GM13976 (cell line): ENCODE results near the gene FLVCR1.
"Not testable (repeated sequence)": the region's sequence is repeated elsewhere in the genome, so short reads cannot be mapped to it uniquely, and the experiment has no call there.

Source experiments
- DNase-seq: peaks from one replicate; pipeline ENCODE4 v3.0.0; 2012; ENCODE audit warnings: low spot score
- in situ Hi-C: fragments of 300-500 bp; cut with MboI; formaldehyde crosslinking; loops from one replicate; pipeline ENCODE4 v1.12.0; 2022; ENCODE audit warnings: low sequenced_read_pairs, mixed read lengths, inconsistent platforms; ENCODE audit not compliant: unreplicated experiment
- TF ChIP-seq, protein P1 (sequence below): IDR thresholded peaks from 2 replicates; pipeline ENCODE4 v1.5.1; 2012; ENCODE audit warnings: borderline replicate concordance, mild to moderate bottlenecking; ENCODE audit not compliant: insufficient read depth; ENCODE audit errors: extremely low read depth, missing control alignments, control extremely low read depth

FLVCR1 gene

DNA sequence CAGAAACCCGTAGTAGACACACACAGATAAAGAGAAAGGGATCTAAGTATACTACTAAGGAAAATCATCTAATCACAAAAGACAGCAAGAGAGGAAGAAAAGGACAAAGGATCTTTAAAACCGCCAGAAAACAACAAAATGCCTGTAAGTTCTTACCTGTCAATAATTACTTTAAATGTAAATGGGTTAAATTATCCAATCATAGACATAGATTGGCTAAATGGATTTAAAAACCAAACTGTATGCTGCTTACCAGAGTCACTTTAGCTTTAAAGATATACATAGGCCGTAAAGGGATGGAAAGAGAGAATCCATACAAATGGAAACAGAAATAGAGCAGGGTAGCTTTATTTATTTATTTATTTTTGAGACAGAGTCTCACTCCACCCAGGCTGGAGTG, 44.0 kb downstream of the FLVCR1 start:
- DNase-seq, result no peak
- in situ Hi-C loops, result no loop called here

DNA sequence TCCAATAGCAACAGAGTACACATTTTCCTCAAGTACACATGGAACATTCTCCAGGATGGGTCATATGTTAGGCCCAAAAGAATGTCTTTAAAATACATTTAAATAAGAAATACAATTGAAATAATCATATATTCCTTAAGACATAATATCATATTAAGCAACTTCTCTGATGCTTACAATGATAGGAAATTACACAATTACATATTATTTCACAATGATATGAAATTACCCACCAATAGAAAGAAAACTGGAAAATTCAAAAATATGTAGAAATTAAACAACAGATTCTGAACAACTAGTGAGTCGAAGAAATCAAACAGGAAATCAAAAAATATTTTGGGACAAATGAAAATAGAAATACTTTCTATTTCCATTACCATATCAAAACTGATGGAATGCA, 45.6 kb downstream of the FLVCR1 start:
- in situ Hi-C loops, result no loop called here
- TF ChIP-seq, protein P1, sequence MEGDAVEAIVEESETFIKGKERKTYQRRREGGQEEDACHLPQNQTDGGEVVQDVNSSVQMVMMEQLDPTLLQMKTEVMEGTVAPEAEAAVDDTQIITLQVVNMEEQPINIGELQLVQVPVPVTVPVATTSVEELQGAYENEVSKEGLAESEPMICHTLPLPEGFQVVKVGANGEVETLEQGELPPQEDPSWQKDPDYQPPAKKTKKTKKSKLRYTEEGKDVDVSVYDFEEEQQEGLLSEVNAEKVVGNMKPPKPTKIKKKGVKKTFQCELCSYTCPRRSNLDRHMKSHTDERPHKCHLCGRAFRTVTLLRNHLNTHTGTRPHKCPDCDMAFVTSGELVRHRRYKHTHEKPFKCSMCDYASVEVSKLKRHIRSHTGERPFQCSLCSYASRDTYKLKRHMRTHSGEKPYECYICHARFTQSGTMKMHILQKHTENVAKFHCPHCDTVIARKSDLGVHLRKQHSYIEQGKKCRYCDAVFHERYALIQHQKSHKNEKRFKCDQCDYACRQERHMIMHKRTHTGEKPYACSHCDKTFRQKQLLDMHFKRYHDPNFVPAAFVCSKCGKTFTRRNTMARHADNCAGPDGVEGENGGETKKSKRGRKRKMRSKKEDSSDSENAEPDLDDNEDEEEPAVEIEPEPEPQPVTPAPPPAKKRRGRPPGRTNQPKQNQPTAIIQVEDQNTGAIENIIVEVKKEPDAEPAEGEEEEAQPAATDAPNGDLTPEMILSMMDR, result no peak
- no peak for DNase-seq

More for the DNA sequence above, 44.0 kb downstream of the FLVCR1 start:
- TF ChIP-seq, protein P1, result no peak

DNA sequence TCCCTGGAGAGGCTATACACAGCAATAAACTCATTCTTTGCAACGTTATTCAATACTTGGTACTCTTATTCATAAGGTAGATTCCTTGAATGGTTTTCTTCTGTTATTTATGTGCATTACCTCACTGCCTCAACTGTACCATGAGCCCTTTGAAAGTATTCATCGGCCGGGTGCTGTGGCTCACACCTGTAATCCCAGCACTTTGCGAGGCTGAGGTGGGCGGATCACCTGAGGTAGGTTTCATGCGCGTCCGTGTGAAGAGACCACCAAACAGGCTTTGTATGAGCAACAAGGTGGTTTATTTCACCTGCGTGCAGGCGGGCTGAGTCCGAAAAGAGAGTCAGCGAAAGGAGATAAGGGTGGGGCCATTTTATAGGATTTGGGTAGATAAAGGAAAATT, 50.0 kb downstream of the FLVCR1 start:
- in situ Hi-C loops, DNase-seq: not testable (repeated sequence)

DNA sequence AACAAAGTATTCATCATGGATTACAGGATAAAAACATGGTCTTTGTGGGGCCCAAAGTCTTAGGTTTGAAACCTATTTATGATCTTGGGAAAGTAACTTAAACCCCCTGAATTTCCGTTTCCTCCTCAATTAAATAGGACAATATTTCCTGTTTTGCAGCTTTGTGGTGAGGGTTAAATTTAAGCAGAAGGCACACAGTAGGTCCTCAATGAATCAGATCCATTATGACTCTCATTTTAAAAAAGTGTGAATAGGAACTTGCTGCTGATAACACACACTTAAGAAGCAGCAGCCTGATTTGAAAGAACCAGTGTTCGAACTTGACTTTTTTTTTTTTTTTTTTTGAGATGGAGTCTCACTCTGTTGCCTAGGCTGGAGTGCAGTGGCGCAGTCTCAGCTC, 50.9 kb downstream of the FLVCR1 start:
- in situ Hi-C loops, result no loop called here
- no peak for DNase-seq
- TF ChIP-seq, protein P1, result no peak

DNA sequence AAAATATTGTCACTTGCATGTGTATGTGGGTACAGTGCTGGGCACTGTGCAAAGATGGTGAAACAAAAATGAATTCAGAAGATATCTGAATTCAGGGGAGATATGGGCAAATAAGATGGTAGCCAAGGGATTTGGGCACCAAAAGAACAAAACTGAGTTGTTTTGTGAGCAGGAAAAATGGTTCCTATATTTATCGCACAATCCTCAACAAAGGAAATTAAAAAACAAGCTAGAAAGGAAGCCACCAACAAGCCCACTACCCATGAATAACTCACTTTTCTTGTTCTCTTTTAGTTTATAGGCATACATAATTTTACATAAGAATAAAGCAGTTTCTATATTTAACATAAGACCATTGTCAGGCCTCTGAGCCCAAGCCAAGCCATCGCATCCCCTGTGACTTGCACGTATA, 51.6 kb downstream of the FLVCR1 start:
- TF ChIP-seq, protein P1, result no peak
- in situ Hi-C loops, result no loop called here
- DNase-seq, result no peak

DNA sequence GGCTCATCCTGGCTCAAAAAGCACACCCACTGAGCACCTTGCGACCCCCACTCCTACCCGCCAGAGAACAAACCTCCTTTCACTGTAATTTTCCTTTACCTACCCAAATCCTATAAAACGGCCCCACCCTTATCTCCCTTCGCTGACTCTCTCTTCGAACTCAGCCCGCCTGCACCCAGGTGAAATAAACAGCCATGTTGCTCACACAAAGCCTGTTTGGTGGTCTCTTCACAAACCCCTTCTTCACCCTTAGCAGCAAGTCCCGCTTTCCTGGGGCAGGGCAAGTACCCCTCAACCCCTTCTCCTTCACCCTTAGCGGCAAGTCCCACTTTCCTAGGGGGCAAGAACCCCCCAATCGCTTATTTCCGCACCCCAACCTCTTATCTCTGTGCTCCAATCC, 52.1 kb downstream of the FLVCR1 start:
- in situ Hi-C loops, DNase-seq: not testable (repeated sequence)

DNA sequence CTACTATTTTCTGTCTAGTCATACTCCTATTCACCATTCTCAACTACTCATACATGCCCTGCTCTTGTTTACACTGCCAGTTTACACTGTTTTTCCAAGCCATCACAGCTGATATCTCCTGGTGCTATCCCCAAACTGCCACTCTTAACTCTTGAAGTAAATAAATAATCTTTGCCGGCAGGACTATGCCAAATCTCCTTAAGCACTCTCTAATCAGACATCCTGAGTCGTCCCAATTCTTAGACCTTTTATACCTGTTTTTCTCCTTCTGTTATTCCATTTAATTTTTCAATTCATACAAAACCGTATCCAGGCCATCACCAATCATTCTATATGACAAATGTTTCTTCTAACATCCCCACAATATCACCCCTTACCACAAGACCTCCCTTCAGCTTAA, 55.6 kb downstream of the FLVCR1 start:
- DNase-seq, in situ Hi-C loops: not testable (repeated sequence)

DNA sequence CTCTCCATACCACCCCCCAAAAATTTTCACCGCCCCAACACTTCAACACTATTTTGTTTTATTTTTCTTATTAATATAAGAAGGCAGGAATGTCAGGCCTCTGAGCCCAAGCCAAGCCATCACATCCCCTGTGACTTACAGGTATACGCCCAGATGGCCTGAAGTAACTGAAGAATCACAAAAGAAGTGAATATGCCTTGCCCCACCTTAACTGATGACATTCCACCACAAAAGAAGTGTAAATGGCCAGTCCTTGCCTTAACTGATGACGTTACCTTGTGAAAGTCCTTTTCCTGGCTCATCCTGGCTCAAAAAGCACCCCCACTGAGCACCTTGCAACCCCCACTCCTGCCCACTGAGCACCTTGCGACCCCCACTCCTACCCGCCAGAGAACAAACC, 56.0 kb downstream of the FLVCR1 start:
- in situ Hi-C loops, DNase-seq: not testable (repeated sequence)

DNA sequence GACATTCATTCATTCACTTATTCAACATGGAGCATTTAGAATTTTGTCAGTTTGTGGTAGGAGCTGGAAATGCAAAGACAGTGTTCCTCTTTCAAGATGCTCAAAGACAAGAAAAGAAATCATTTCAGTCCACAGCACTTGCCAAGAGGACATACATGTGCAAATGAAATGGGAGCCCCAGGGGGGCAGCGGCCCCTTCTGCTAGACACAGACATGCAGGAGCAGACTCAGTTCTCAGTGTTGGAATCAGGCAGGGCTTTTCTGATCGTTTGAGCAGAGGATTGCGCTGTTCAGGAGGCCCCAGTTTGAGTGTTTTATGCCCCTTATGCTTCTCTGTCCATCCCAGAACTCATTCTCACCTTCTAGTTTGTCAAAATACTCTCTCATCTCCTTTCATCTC, 56.7 kb downstream of the FLVCR1 start:
- in situ Hi-C loops, result no loop called here
- no peak for DNase-seq
- TF ChIP-seq, protein P1, result no peak
